ENCODE results near the gene XPA.

DNA sequence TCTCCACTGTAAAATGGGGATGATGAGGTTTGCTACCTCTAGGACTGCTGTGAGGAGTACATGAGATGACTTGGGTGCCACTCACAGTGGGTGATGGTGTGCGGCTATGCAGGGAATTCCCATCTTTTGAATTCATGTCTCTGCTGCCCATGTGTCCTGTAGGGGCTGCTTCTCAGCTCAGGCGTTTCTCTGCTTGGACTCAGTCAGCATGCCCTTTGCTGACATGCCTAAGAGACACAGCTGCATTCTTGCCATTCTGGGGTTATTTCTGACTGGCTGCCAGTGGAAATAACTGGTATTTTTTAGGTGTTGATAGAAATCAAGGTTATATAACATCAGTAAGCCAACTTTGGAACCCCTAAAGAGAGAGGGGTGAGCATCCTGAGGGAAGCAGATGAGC lies 24.3 kb upstream of the XPA start:
- TF ChIP-seq, protein P1, sequence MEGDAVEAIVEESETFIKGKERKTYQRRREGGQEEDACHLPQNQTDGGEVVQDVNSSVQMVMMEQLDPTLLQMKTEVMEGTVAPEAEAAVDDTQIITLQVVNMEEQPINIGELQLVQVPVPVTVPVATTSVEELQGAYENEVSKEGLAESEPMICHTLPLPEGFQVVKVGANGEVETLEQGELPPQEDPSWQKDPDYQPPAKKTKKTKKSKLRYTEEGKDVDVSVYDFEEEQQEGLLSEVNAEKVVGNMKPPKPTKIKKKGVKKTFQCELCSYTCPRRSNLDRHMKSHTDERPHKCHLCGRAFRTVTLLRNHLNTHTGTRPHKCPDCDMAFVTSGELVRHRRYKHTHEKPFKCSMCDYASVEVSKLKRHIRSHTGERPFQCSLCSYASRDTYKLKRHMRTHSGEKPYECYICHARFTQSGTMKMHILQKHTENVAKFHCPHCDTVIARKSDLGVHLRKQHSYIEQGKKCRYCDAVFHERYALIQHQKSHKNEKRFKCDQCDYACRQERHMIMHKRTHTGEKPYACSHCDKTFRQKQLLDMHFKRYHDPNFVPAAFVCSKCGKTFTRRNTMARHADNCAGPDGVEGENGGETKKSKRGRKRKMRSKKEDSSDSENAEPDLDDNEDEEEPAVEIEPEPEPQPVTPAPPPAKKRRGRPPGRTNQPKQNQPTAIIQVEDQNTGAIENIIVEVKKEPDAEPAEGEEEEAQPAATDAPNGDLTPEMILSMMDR (conservative IDR thresholded peaks at IDR 0.05; ENCODE audit: low read length): no peak
- TF ChIP-seq EZH2phosphoT487 (IDR thresholded peaks at IDR 0.05; ENCODE audit: borderline replicate concordance): no peak

All from Loucy (cell line).